GM06990 (cell line): Measurements from ENCODE around the gene PCGF1.
"Not testable (repeated sequence)": the region's sequence is repeated elsewhere in the genome, so short reads cannot be mapped to it uniquely, and the experiment has no call there.

ENCODE experiments used
- DNase-seq: peaks from one replicate; pipeline ENCODE4 v3.0.0-alpha.2; 2011; ENCODE audit not compliant: insufficient read length; ENCODE audit errors: extremely low read depth
- H3K27me3 ChIP-seq: replicated peaks from 2 replicates; pipeline ENCODE4 v1.6.0; 2011; ENCODE audit warnings: low read length; ENCODE audit not compliant: control insufficient read depth, insufficient read depth
- H3K36me3 ChIP-seq: 2 replicates; pipeline ENCODE4 v1.5.1; 2011; ENCODE audit warnings: low read length; ENCODE audit not compliant: control insufficient read depth, insufficient read depth
- H3K4me3 ChIP-seq: replicated peaks from 2 replicates; pipeline ENCODE4 v1.5.1; 2011; ENCODE audit warnings: low read depth, mild to moderate bottlenecking, control low read depth, low read length
- TF ChIP-seq, protein P1 (sequence below): IDR thresholded peaks from 2 replicates; pipeline ENCODE4 v1.5.1; 2011; ENCODE audit warnings: low read length, control low read depth, mild to moderate bottlenecking, inconsistent platforms; ENCODE audit not compliant: insufficient read depth, poor library complexity, severe bottlenecking

Gene PCGF1

GRCh38 chr2:74464406-74464805 is 43.1 kb downstream of the PCGF1 start:
- TF ChIP-seq, protein P1, sequence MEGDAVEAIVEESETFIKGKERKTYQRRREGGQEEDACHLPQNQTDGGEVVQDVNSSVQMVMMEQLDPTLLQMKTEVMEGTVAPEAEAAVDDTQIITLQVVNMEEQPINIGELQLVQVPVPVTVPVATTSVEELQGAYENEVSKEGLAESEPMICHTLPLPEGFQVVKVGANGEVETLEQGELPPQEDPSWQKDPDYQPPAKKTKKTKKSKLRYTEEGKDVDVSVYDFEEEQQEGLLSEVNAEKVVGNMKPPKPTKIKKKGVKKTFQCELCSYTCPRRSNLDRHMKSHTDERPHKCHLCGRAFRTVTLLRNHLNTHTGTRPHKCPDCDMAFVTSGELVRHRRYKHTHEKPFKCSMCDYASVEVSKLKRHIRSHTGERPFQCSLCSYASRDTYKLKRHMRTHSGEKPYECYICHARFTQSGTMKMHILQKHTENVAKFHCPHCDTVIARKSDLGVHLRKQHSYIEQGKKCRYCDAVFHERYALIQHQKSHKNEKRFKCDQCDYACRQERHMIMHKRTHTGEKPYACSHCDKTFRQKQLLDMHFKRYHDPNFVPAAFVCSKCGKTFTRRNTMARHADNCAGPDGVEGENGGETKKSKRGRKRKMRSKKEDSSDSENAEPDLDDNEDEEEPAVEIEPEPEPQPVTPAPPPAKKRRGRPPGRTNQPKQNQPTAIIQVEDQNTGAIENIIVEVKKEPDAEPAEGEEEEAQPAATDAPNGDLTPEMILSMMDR = no peak
- DNase-seq = no peak
- Histone ChIP-seq H3K27me3 (no peaks in the 10 kb centered on the region), H3K4me3 (peak overlapping the region; percentile 94), H3K36me3 (peaks cover 14% of the 10 kb centered on the region)

GRCh38 chr2:74462786-74463105 is 44.7 kb downstream of the PCGF1 start:
- TF ChIP-seq, protein P1 = no peak
- Histone ChIP-seq H3K36me3 (peaks cover 14% of the 10 kb centered on the region), H3K27me3 (no peaks in the 10 kb centered on the region), H3K4me3 (no peak overlapping the region)
- no peak for DNase-seq

- TF ChIP-seq, protein P1 = no peak
Measured at GRCh38 chr2:74462054-74462785, 45.3 kb downstream of the PCGF1 start.

DNA sequence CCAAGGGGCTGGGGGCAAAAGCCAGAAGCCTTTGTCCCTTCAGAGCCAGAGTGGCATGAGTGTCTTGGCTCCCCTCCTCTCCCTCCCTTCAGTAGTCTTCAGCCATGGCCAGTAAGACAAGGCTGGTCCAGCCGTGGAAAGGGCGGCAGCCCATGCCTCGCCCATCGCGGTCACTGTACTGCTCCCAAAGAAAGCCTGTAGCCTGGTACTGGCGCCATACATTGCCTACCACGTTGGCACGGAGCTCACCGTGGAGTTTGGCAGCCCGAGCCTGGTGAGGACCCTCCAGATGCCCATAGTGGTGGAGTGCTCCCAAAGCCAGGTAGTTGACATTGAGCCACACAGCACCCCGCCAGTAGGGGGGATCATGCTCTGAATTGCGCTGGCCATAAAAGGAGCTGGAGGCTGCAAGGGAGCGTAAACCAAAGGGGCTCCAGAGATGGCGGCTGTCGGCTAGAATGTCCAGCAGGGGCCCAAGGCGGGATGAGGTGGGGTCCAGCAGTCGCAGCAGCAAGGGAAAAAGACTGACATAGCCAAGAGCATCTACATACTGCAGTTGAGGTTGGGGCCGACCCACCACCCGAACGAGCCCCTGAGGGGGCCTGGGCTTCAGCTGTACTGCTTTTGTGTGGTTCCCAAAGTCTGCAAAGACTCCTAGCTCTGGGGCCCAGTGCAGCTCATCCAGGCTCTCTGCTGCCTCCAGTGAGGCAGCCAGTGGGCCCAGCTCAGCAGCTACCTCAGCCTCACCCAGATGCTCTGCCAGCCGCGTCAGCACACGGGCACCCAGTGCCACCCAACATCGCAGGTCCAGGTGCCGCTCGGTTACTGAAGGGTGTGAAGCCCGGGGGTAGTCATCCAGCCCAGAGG is 46.1 kb downstream of the PCGF1 start:
- Histone ChIP-seq H3K27me3 (no peaks in the 10 kb centered on the region), H3K4me3 (no peak overlapping the region), H3K36me3 (peaks cover 14% of the 10 kb centered on the region)
- TF ChIP-seq, protein P1 = peak; percentile 37
- DNase-seq = no peak

More at GRCh38 chr2:74462054-74462785, 45.3 kb downstream of the PCGF1 start:
- H3K4me3 ChIP-seq = no peak overlapping the region
- peaks cover 14% of the 10 kb centered on the region for H3K36me3 ChIP-seq
- no peaks in the 10 kb centered on the region for H3K27me3 ChIP-seq
- no peak for DNase-seq

DNA sequence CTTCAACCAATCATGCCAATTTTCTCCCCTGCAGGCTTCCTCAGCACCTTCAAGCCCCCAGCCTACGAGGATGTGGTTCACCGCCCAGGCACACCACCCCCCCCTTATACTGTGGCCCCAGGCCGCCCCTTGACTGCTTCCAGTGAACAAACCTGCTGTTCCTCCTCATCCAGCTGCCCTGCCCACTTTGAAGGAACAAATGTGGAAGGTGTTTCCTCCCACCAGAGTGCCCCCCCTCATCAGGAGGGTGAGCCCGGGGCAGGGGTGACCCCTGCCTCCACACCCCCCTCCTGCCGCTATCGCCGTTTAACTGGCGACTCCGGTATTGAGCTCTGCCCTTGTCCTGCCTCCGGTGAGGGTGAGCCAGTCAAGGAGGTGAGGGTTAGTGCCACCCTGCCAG is 47.3 kb downstream of the PCGF1 start:
- H3K27me3 ChIP-seq = not testable (repeated sequence)

GRCh38 chr2:74459503-74460118 is 47.9 kb downstream of the PCGF1 start:
- peak overlapping the region; percentile 98 for H3K4me3 ChIP-seq
- H3K36me3 ChIP-seq = peaks cover 14% of the 10 kb centered on the region
- not testable (repeated sequence) for H3K27me3 ChIP-seq, DNase-seq

More for the DNA sequence above, 47.3 kb downstream of the PCGF1 start:
- not testable (repeated sequence) for H3K4me3 ChIP-seq, DNase-seq
- peaks cover 14% of the 10 kb centered on the region for H3K36me3 ChIP-seq
